ENCODE data around the gene UQCR10.

DNA sequence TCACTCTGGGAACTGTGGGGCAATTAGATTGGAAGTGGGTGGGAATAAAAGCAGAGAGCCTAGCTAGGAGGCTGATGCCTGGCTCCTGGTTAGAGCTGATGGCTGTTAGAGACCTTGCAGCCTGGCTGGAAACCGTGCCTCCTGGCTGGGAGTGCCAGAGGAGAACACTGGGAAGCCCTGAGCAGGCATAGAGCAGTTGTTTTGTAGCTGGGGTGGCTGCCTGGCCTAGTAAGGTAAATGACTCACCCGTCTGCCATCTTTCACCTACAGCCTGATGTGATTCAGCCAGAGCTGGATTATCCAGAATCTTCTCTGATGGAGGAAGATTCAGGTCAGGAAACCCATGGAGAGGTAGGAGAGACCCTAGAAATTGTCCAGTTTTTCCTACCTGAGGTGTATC is 6.1 kb downstream of the UQCR10 start:
- TF ChIP-seq, protein P1, sequence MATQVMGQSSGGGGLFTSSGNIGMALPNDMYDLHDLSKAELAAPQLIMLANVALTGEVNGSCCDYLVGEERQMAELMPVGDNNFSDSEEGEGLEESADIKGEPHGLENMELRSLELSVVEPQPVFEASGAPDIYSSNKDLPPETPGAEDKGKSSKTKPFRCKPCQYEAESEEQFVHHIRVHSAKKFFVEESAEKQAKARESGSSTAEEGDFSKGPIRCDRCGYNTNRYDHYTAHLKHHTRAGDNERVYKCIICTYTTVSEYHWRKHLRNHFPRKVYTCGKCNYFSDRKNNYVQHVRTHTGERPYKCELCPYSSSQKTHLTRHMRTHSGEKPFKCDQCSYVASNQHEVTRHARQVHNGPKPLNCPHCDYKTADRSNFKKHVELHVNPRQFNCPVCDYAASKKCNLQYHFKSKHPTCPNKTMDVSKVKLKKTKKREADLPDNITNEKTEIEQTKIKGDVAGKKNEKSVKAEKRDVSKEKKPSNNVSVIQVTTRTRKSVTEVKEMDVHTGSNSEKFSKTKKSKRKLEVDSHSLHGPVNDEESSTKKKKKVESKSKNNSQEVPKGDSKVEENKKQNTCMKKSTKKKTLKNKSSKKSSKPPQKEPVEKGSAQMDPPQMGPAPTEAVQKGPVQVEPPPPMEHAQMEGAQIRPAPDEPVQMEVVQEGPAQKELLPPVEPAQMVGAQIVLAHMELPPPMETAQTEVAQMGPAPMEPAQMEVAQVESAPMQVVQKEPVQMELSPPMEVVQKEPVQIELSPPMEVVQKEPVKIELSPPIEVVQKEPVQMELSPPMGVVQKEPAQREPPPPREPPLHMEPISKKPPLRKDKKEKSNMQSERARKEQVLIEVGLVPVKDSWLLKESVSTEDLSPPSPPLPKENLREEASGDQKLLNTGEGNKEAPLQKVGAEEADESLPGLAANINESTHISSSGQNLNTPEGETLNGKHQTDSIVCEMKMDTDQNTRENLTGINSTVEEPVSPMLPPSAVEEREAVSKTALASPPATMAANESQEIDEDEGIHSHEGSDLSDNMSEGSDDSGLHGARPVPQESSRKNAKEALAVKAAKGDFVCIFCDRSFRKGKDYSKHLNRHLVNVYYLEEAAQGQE (IDR thresholded peaks at IDR 0.05; ENCODE audit: insufficient read depth in 1 of 2, low read depth in 2 of 2, low read length in 1 of 2), result no peak
- TF ChIP-seq, protein P2, sequence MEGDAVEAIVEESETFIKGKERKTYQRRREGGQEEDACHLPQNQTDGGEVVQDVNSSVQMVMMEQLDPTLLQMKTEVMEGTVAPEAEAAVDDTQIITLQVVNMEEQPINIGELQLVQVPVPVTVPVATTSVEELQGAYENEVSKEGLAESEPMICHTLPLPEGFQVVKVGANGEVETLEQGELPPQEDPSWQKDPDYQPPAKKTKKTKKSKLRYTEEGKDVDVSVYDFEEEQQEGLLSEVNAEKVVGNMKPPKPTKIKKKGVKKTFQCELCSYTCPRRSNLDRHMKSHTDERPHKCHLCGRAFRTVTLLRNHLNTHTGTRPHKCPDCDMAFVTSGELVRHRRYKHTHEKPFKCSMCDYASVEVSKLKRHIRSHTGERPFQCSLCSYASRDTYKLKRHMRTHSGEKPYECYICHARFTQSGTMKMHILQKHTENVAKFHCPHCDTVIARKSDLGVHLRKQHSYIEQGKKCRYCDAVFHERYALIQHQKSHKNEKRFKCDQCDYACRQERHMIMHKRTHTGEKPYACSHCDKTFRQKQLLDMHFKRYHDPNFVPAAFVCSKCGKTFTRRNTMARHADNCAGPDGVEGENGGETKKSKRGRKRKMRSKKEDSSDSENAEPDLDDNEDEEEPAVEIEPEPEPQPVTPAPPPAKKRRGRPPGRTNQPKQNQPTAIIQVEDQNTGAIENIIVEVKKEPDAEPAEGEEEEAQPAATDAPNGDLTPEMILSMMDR (IDR thresholded peaks at IDR 0.05), result no peak
- no peak for TF ChIP-seq TCF7L2 (IDR thresholded peaks at IDR 0.05; ENCODE audit: low read depth, low read length)
- no peak for TF ChIP-seq POLR2AphosphoS5 (IDR thresholded peaks at IDR 0.05; ENCODE audit: low read depth, low read length)
- no peak for TF ChIP-seq SIN3A (IDR thresholded peaks at IDR 0.05; ENCODE audit: borderline replicate concordance, insufficient read depth, low read depth, low read length)

Measured in Panc1 (cell line).